ENCODE results near the gene AMFR.

Gene AMFR

DNA sequence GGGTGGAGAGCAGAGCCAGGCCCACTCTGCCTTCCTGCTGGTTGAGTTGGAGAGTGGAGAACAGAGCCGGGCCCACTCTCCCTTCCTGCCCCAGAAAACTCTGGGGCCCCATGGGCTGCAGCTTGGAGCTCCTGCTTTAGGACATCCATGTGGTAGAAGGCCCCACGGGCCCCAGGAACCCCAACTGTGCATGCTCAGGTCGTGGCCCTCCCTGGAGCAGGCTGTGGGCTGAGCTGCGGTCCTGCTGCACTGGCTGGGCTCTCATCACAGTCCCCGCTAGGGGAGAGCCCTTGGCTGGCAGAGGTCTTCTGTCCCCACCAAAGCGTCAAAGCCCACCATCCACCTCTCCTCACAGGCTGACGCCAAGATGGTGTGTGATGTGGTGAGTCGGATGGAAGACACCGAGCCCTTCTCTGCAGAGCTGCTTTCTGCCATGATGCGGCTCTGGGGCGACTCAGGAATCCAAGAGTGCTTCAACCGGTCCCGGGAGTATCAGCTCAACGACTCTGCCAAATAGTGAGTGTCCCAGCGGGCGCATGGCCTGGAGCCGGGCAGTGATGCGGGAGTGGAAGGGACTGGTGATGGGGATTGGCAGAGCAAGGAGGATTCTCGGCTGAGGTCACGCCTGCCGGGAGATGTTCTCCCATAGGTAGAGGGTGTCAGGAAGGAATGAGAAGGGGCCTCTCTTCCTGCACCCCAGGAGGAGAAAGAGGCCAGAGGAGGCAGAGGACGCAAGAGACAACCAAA, 96.9 kb downstream of the AMFR start:
- DNase-seq = no peak

DNA sequence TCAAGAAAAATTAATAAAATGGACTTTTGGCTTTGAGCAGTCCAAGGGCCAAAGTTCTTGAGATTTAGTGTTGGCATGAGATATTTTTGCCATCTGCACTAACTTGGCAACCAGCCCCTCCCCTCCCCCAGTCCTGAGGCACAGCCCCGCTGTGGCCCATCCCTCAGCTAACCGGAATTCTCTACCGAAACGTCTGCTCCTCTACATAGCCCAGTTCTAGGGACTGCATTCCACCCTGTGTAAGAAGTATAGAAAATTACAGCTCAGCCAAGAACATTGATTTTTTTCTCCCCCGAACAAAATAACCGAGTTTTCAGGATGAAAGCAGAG, 97.5 kb downstream of the AMFR start:
- DNase-seq = no peak

DNA sequence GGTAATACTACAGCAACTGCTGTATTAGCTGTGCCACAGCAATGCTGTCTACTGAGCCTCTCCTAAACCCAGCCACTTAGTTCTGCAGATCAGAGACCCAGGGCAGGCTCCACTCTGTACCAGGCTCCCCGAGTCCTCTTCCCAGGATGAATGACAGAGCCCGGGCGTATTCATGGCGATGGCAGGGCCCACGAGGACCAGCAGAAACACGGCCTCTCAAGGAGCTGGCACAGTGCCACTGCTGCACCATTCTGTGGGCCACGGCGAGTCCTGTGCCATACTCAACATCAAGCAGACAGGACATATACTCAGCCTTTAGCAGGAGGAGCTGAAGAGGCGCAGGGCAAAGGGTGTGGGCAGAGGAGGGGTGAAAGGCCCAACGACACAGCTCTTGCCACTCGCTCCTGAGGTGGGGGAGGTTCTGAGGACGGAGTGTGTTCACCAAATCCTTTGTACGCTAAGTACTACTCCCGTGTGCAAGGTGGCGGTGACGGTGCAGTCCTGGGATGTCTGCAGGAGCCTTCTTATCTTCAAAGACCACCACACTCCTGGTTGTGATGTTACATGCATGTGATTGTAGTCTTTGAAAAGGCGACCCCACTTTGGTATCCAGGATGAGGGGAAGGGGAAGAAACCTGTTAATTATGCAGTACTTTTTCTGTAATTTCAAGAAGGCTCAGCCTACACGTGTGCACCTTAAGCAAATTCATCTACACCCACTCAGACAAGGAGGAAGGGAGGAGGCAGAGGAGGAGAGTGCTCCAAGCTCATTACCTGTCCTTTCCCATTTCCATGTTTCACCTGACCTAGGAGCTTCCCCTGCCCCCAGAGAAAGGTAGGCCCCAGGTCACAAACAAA, 98.0 kb downstream of the AMFR start:
- DNase-seq = no peak

DNA sequence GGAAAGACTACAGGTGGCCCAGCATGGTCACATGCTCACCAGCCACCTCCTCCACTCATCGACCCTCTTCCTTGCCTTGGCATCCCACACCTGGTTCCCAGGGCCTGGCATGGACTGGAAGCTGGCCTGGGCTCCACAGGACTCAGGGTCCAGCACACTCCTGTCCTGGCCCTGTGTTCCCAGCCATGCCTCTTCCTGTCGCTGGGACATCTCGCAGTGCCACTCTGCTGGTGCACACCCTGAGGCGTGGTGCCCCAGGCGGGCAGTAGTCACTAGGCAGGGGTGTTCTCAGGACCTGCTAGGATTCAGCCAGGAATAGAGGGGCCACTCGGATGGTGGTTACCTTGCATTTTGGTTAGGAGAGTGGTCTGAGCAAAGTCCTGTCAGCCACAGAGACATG, 99.4 kb downstream of the AMFR start:
- no peak for DNase-seq

DNA sequence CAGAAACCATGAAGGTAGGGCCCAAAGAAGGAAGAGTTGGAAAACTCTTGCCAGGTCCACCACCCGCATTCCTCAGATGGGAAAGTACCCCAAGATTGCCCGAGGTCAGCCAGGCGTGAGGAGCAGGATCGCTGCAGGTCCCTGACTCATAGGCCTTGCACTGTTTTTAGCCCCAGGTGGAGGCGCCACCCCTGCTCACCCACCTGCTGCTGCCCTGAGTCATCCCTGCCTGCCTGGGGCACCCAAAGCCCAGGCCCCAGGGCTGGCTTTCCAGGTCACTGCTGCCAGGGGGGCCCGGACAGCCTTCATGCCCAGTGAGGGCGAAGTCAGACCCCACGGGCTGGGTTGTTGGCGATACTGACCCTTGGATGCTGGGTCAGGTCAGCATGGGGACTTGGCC, 100.9 kb downstream of the AMFR start:
- no peak for DNase-seq

DNA sequence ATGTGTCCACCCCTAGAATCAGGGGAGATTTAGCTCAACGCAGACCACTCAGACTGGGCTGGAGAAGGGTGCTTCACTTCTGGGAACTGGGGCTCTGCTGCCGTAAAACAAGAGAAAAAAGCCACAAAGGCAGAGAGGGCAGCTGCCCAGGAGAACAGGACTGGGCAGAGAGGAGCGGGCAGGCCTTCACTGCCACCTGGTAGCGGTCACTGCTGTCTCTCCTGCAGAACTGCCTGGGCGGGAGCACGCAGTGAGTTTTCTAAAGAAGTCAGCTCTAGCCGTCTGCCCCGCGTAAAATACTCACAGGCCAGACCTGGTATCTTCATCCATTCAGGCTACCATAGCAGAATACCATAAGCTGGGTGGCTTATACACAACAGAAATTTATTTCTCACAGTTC, 103.8 kb downstream of the AMFR start:
- no peak for DNase-seq

DNA sequence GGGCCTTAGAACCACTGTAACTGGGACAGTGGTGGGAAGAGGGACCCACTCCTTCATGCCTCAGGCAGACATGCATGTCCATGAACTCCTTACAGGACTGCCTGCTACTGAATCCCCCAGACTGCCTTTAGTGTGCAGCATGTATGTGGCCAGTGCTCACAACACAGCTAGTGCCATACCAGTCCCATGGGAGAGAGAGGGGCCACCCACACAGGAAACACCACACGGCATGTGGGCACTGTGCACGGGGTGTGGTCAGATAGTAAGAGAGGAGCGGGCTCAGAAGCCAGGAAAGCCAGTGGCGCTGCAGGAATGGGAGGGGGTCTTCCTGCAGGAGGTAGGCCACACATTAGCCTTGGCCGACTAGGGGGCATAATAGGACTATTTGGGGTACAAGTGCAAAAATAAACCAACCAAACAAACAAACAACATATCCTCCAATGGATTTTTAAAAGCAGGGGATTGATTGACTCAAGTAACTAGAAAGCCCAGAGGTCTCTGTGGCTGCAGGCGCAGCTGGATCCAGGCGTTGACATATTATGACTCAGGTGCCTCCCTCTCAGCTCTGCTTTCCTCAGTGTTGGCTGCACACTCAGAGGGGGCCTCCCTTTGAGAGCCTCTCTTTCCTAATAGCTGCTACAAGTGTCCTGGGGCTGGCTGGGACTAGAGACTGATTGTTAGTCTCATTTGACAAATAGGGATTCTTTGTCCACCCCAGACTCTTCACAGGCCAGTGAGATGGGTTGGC, 104.4 kb downstream of the AMFR start:
- DNase-seq = no peak

DNA sequence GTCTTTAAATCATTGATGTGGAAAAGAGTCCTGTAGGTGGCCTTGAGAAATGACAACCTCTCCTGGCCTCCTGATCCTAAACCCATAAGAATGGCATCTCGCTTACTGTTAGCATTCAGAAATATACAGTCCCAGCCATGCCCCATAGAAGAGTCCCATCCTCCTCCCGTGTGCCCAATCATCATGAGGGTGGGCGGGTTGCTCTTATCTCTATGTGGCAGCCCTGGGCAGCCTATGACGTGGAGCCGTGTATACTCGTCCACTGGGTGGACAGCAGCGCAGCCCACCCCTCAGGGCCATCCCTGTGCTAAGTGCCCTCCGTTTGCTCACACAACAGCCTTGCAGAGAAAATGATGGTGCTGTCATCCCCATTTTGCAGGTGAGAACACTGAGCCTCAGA, 105.3 kb downstream of the AMFR start:
- DNase-seq = no peak

DNA sequence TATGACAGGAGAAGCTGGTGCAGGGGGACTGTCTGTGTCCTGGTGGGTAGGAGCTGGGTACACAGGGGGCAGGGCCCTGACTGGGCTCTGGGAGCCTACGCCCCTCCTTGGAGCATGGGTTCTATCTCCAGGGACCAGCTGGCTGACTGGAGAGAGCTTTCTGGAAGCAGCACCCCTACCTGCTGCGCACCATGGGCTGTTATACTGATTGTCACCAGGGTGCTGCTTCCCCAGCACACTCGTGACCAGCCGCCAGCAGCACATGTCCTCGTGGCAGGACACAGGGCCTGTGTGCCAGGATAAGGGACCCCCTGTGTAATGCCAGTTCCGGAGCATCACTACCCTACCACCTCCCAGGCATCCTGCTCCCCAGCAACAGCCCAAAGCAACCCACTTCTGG, 106.0 kb downstream of the AMFR start:
- no peak for DNase-seq

DNA sequence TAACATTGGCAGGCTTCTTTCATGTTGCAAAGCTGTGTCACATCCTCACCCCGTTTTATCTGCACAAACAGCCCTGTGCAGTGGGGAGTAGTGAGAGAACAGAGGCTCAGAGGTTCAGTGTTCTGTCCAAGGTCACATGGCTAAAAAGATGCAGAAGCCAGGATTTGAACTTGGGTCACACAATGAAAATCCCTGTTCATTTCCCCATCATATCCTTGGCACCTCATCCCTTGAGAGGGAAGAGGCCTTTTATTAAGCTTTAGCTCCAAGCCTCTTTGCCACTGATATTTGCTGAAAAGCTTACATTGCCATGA, 106.6 kb downstream of the AMFR start:
- DNase-seq = no peak

DNA sequence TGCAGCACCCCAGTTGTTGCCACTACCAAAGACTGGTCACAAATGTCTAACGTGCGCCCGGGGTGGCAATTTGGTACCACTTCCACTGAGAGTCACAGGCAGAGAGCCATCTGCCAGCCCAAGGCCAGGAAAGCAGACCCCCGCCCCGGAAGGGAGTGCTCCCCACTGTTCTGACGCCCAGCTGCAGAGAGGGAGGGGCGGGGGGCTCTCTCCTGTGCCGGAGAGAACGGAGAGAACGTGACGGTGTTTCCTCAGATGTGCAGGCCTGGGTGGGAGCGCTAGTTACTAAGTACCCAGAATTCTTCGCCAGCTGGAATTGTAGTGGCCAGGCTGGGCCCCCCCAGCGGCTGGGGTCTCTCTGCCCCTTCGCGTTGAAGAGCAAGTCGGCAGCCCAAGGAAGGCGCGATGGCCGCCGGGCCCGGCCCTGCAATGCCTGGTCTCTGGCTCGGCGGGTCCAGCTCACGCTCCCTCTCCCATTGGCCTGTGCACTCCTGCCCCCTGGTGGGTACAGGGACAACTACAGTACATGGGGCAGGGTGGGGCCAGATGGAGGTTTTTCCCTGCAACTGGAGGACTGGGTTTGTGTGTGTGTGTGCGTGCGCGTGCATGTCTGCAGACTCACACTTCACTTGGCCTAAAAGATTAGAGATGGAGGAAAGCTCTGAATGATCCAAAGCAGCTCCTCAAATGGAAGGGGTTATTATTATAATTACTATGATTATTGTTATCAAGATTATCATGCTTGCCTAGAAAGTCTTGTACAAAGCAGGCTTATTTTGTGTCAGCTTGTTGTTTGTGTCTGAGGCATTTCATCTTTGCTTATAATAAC, 107.1 kb downstream of the AMFR start:
- peak; percentile 69 to 70 for DNase-seq

DNA sequence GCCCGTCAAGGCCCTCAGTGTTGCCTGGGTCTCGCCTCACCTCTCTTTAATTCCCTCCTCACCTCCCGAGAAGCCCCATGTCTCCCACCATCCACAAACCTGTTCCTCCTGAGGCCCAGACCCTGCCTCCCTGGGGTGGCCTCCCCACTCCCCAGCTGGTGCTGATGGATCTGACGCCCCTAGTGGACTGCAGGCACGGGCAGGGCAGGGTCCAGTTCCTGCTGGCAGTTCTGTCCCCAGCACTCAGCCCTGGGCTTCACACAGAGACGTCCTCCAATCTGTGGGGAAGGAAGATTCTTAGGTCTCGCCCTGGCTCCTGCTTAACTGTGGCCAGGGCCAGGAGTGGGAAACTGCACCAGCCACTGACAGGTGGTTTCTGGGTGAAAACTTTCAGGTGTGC, 108.8 kb downstream of the AMFR start:
- DNase-seq = no peak

DNA sequence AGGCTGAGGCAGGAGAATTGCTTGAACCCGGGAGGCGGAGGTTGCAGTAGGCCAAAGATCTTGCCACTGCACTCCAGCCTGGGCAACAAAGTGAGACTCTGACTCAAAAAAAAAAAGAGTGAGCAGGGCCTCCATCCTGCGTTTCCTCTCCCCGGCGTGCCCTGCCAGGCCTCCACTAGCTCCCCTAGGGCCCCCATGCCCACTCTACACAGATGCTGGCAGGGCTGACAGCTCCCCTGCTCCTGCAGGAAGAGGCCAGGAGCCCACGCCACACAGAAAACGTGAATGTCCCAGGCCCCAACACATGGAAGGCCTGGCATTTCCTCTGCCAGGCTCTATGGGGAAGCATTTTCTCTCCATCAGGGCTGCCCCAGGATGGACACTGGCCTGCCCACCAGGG, 109.4 kb downstream of the AMFR start:
- DNase-seq = no peak

DNA sequence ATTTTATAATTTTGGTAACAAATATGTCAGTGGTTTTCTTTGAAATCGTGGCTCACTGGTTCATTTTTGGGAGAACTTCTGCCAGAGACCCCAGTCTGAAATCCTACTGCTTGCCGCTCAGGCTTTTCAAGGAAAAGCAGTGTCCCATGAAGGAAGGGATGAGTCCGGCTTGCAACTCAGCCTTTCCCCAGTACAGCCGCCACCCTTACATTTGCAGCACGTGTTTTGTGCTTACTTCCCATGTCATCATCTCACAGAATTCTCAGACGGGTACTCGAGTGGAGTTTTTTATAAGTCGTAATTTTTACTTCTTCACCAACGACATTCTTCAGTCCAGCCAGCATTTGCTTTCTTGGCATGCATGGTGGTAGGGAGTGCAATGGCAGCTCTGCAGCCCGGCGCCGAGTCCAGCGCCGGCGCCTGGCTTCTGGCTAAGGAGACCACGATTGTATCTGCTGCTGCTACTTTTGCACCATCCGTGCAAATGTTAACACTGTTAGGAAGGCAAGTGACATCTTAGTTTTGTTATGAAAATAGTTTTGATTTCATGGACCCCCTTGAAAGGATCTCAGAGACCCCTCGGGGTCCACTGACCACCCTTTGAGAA, 111.0 kb downstream of the AMFR start:
- no peak for DNase-seq

DNA sequence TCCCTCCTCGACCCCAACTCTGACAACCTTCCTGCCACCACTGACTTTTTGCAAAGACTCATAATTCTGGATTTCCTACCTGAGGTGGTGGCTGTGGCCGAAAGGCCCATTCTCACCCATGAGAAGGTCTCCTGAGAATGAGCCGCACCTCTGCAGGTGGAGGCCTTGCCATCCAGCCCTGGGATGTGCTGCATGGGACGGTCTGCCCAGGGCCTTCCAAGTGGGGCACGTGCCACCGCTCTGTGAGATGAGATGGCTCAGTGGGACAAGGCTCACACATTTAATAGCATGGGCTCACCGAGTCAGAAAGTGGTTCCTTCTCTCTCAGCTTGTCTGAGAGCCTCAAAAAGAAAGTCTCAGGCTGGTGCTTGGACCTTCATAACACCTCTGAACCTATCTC, 112.8 kb downstream of the AMFR start:
- no peak for DNase-seq

DNA sequence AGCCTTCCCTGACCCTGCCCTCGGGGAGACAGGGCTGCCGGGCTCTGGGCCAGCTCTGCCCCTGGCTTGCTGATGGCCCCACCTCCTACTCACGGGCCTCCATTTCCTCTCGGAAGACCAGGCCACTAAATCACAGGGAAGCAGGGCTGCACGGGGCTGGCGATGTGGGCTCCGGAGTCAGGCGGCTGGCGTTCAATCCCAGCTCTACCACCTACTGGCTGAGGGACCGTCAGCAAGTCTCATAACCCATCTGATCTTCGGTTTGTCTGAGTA, 113.4 kb downstream of the AMFR start:
- DNase-seq = no peak

All from activated CD4-positive, alpha-beta T cell treated with anti-CD3 and anti-CD28 coated beads, Interleukin-2, amount 50 U/mL, for 4 hours (primary cell).